GM18867 (cell line): ENCODE results near the gene SDSL.

ENCODE experiments used
- ATAC-seq: cut with Tn5 transposase; IDR thresholded peaks from one replicate; pipeline ENCODE4 v1.9.1; 2021; ENCODE audit warnings: mild to moderate bottlenecking, moderate library complexity; ENCODE audit not compliant: unreplicated experiment

The SDSL gene

DNA sequence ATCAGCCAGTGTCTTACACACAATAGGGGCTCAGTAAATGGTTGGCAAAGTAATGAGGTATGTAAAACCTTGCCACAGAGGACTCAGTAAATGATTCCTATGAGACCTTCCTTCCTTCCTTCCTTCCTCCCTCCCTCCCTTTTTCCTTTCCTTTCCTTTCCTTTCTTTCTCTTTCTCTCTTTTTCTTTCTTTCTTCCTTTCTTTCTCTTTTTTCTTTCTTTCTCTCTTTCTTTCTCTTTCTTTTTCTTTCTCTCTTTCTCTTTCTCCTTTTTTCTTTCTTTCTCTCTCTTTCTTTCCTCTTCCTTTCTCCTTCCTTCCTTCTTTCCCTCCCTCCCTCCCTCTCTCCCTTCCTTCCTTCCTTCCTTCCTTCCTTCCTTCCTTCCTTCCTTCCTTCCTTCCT, 26.0 kb upstream of the SDSL start:
- no peak for ATAC-seq

DNA sequence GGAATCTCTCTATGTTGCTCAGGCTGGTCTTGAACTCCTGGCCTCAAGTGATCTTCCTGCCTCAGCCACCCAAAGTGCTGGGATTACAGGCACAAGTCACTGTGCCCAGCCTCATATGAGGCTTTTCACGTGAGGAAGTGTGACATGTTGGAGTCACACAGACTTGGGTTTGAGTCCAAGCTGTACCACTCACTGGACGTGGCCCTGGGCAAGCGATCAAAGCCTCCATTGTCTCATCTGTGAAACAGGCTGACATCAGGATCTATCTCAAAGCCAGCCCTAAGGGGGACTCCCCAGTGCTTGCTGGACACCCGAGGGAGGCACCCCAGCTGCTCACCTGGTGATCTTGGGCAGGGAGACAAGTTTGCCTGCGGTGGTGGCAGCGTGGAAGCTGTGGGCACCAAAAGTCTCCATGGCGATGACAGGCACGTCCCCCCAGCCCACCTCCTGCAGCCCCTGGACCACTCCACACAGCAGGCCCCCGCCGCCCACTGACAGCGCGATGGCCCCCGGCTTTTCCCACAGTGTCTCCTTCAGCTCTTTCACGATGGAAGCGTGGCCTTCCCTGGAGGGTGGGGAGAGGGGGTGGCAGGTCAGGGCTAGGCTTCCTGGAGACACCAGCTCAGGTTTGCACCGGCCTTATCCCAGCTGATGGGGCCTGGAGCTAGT, 25.2 kb upstream of the SDSL start:
- ATAC-seq: no peak

GRCh38 chr12:113397497-113398197, 24.5 kb upstream of the SDSL start:
- no peak for ATAC-seq

- ATAC-seq: no peak
Measured at GRCh38 chr12:113398346-113399290, 23.6 kb upstream of the SDSL start.

DNA sequence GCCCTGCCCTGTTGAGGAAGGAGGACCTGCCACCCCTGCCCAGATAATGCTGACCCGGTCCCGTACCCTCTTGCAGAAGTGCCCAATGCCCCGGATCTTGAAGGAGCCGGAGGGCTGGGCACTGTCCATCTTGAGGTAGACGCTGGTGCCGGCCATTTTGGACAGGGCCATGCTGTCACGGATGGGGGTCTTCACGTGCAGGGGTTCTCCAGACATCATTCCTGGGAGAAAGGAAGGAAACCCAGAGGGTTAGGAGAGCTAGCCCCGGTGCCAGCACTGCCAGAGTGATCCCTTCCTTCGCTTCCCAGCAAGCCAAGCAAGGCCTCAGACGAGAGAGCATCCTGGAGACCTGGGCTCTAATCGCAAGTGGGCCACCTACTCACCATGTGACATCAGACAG, 22.7 kb upstream of the SDSL start:
- ATAC-seq: no peak

- no peak for ATAC-seq
Measured at GRCh38 chr12:113400362-113400761, 21.8 kb upstream of the SDSL start.

DNA sequence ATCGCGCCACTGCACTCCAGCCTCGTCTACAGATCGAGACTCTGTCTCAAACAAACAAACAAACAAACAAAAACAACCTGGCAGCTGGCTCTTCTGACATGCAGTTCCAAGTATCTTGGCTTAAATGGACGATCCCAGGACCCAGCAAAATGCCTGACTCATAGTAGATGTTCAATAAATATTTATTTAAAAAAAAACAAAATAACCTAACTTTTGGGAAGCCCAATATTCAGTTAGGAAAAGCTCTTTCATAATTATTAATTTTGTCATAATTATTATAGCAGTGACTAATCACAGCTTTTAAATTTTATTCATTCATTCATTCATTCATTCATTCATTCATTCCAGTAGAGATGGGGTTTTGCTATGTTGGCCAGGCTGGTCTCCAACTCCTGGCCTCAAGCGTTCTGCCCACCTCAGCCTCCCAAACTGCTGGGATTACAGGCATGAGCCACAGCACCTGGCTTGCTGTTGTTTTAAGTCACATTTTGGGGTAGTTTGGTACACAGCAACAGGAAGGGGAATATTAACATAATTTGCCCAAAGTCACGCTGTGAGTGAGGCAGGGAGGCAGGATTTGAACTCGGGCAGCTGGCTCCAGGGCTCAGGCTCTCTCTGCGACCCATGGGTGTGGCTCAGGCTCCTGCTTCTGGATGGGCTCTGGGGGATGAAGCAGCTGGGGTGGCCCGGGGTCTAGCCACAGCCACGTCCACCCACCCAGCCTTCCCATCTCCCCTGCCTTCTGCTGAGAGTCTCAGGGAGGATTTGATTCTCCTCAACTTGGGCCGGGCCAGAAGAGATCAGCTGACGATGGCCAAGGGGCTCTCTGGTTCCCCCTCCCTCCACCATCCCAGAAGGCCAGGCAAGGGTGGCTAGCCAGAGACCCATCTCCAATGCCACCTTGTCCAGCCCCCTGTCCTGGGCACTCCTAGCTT, 20.8 kb upstream of the SDSL start:
- no peak for ATAC-seq

- ATAC-seq: no peak
Measured at GRCh38 chr12:113402586-113403260, 19.5 kb upstream of the SDSL start.

DNA sequence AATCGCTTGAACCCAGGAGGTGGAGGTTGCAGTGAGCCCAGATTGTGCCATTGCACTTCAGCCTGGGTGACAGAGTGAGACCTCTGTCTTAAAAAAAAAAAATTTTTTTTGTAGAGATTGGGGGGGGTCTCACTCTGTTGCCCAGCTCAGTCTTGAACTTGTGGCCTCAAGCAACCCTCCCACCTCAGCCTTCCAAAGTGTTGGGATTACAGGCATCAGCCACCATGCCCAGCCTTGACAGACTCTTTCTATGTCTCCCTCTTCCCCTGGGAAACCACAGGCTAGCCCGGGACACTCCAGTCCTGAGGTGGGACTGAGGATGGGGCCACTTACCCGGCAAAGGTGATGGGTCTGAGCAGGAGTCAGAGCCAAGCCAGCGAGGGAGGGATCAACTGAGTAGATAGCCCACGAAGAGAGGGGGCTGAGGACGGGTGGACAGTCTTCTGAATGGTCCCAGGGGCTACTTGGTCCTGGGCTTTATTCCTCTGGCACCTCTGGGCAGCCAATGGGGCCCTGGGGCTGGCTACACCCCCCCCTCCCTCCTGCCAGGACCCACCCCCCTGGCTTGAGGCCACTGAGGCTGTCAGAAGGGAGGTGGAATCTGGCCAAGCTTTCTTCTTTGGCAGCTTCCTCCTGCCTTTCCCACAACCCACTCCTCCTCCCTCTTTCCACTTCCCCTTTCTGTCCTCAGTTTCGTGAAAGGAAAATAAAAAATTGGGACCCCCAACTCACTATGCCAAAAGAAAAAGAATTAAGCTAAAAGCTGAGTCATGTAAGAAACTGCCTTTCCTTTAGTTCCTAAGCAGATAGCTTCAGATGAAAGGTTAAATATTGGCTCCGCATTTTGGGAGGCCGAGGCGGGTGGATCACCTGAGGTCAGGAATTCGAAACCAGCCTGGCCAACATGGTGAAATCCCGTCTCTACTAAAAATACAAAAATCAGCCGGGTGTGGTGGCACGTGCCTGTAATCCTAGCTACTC, 18.5 kb upstream of the SDSL start, which contains the start of gene SDS:
TSS of gene SDS (minus strand) at position 453 of the 981 bp plus-strand sequence. CDS start 4,179 bp downstream, outside the sequence.
- no peak for ATAC-seq

DNA sequence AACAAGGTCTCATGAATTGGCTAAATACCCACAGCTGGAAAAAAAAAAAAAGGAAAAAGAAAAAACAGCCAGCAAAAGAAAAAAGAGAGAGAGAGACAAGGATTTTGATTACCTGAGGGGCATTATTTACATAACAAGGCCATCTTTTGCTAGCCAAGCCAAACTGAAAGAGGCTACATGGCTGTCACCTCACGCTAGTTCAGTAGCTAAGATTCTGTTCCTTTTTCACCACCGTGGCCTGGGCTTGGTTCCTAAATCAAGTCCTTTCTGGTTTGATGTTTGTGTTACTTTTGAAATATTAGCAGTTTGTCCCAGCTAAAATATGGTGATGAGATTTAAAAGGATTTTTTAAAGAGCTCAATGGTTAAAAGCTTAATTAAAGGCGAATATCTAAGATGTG, 16.5 kb upstream of the SDSL start:
- ATAC-seq: no peak

- ATAC-seq: no peak
Measured at GRCh38 chr12:113407931-113408600, 14.1 kb upstream of the SDSL start.

- no peak for ATAC-seq
Measured at GRCh38 chr12:113408756-113409298, 13.4 kb upstream of the SDSL start.

DNA sequence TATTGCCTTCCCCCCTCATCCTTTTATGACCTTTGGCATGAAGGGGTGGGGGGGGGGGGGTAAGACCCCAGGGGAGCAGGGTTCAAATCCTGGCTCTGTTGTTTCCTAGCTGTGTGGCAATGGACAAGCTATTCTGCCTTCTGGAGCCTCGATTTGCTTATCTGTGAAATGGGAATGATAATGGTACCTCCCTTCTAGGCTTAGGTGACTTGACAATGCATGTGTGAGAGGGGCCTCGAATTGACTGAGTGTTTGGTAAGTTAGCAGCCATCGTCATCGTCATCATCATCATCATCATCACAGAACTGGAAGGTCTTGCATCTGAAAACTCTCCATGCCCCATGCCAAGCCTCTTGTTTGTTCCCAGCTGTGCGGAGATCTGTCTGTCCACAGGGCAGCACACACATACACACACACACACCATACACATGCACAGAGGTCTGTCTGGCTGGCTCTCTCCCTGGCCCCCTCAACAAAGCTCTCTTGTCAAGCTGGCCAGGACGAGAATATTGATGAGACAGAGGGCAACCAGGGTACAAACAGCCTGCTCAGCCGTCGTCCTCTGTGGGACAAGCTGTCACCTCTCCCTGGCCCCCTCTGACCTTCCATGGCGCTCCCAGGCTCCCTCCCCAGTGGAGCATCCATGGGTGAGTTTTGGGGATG, 12.6 kb upstream of the SDSL start:
- ATAC-seq: no peak

- ATAC-seq: no peak
Measured at GRCh38 chr12:113413488-113413939, 8.7 kb upstream of the SDSL start.

DNA sequence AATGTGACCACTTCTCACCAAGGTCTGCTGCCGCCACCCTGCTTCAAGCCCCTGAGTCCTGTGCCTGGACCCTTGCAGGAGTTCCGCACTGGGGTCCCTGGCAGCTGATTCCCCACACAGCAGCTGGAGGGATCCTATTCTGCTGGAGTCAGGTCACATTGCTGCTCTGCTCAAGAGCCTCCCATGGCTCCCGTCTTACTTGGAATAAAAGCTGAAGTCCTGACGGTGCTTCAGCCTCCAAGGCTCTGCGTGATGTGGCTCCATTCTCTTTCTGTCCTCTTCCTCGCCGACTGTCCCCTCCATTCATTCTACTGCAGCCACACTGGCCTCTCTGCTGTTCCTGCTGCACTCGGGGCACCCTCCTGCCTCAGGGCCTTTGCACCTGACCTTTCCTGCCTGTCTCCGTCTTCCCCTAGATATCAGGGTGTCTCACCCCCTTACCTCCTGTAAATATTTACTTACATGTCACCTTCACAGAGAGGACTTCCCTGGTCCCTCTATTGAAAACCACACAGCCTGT, 7.6 kb upstream of the SDSL start:
- ATAC-seq: no peak

GRCh38 chr12:113416091-113416754, 6.0 kb upstream of the SDSL start:
- no peak for ATAC-seq
